PFSK-1 (cell line): ENCODE results near the gene AMHR2. TPM values are rescaled to one million over a fixed set of nuclear protein-coding genes. Genes with fewer than 3 reads are reported as not detected.

ENCODE experiments used
- FOXP2 ChIP-seq: optimal IDR thresholded peaks from 2 replicates; pipeline ENCODE3; 2011; ENCODE audit warnings: borderline replicate concordance, control low read depth, inconsistent platforms; ENCODE audit not compliant: insufficient read depth; ENCODE audit errors: extremely low read length, extremely low read depth
- POLR2AphosphoS5 ChIP-seq: IDR thresholded peaks from 2 replicates; pipeline ENCODE4 v1.6.1; 2012; ENCODE audit warnings: low read depth, mild to moderate bottlenecking, control low read depth, low read length, moderate library complexity
- REST ChIP-seq, 2 experiments: IDR thresholded peaks; 2 replicates each; pipeline versions ENCODE4 v1.6.1 to v1.8.0; 2011 to 2012; ENCODE audit warnings: low read depth in 2 of 2, low read length in 2 of 2, control low read depth in 1 of 2, inconsistent platforms in 1 of 2, mild to moderate bottlenecking in 1 of 2, moderate library complexity in 1 of 2; ENCODE audit not compliant: insufficient read depth in 1 of 2
- SIN3A ChIP-seq: IDR thresholded peaks from 2 replicates; pipeline ENCODE4 v1.6.1; 2012; ENCODE audit warnings: mild to moderate bottlenecking, low read length, moderate library complexity, borderline replicate concordance; ENCODE audit not compliant: insufficient read depth
- TAF1 ChIP-seq: IDR thresholded peaks from 2 replicates; pipeline ENCODE4 v1.6.1; 2012; ENCODE audit warnings: low read length, control low read depth, borderline replicate concordance; ENCODE audit not compliant: insufficient read depth
- polyA plus RNA-seq: library from polyadenylated mRNA; unstranded; fragments of >200 nt; gene quantifications from one replicate; pipeline ENCODE4 v1.2.1, GENCODE V29; 2012; ENCODE audit warnings: low read depth, missing spikeins; ENCODE audit not compliant: insufficient read length

Gene AMHR2
- polyA plus RNA-seq, result not detected

DNA sequence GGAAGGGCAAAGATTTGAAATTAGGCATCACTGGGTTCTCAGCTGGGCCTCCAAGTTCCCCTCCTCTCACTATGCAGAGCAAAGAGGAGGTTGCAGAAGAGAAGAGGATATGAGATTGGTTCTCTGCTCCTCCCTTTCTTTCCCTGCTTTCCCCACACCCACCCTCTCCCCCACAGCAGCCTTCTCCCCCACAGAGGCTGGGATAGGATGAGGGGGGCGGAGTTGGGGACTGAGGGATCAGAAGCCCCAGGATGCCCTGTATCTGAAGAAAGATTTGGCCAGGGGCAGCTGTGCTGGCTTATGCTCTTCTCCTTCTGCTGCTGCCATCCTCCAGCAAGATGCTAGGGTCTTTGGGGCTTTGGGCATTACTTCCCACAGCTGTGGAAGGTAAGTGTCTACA, at the start of gene AMHR2:
AMHR2 (plus strand) TSS at position 259 of the 400 bp plus-strand sequence; CDS start at position 339, 80 bp downstream.
- no peak for TF ChIP-seq SIN3A
- TF ChIP-seq TAF1, result no peak
- TF ChIP-seq FOXP2, result no peak
- TF ChIP-seq POLR2AphosphoS5, result no peak
- no peak for TF ChIP-seq REST (IDR thresholded peaks at IDR 0.05; ENCODE audit: insufficient read depth in 1 of 2, low read depth in 2 of 2, low read length in 2 of 2)

- no peak for TF ChIP-seq REST (IDR thresholded peaks at IDR 0.05; ENCODE audit: insufficient read depth in 1 of 2, low read depth in 2 of 2, low read length in 2 of 2)
- TF ChIP-seq SIN3A, result no peak
- TF ChIP-seq FOXP2, result no peak
- TF ChIP-seq POLR2AphosphoS5, result no peak
- no peak for TF ChIP-seq TAF1
Observed at GRCh38 chr12:53376747-53377146, 46.9 kb upstream of the AMHR2 start.

DNA sequence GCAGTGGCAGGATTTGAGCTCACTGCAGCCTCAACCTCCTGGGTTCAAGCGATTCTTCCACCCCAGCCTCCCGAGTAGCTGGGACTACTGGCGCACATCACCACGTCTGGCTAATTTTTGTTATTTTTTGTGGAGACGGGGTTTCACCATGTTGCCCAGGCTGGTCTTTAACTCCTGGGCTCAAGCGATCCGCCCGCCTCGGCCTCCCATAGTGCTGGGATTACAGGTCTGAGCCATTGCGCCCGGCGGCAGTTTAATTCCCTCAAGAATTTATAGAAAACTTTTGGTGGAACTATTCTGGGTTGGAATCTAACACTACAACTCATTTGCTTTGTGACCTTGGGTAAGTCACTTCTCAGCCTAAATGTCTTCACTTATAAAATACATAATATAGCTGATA, 45.4 kb upstream of the AMHR2 start:
- TF ChIP-seq TAF1, result no peak
- no peak for TF ChIP-seq SIN3A
- no peak for TF ChIP-seq FOXP2

DNA sequence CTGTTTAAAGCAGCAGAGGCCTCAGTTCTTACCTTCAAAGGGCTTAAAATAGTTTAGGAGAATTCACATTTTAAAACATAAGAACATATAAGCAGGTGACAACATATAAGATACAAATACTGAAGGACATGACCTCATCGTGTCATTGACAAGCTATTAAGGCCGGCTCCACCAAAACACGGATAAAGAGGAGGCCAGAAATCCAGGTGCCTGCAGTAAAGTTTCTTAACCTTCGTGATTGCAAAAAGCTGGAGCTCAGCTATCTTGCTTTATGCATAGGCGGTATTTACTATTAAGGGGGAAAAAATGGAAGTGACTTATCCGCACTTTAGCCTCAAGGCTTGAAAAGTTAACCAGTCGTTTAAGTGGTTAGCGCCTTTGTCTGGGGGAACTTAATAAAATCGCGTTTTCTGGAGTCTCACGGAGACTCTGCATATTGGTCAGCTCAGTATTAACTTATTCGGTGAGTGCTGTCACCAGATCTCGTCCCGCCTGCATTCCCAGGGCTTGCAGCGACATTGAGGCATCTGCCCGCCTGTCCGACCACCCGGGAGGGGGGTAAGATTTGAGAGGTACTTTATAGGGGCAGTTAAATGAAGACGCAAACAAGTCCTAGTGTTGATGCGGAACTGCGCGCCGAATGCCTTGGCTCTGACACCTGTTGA, 44.8 kb upstream of the AMHR2 start:
- TF ChIP-seq TAF1 (no peak), REST (IDR thresholded peaks at IDR 0.05; ENCODE audit: insufficient read depth in 1 of 2, low read depth in 2 of 2, low read length in 2 of 2) (0 out of 4 replicates have a peak, but pooled peaks of 1 of the 2 experiments have one; percentile 29)

GRCh38 chr12:53379389-53380103, 44.1 kb upstream of the AMHR2 start:
- TF ChIP-seq FOXP2, result no peak
- peak; percentile 85 for TF ChIP-seq TAF1
- 0 out of 2 replicates have a peak, but pooled peaks have one; percentile 18 for TF ChIP-seq SIN3A
- TF ChIP-seq POLR2AphosphoS5, result peak; percentile 94
- no peak for TF ChIP-seq REST (IDR thresholded peaks at IDR 0.05; ENCODE audit: insufficient read depth in 1 of 2, low read depth in 2 of 2, low read length in 2 of 2)
